ENCODE measurements around the gene NOC2L.
"Not testable (repeated sequence)": the region's sequence is repeated elsewhere in the genome, so short reads cannot be mapped to it uniquely, and the experiment has no call there.

The NOC2L gene

GRCh38 chr1:960363-961131, 1.5 kb upstream of the NOC2L start, which contains the start of gene KLHL17:
TSS of gene KLHL17 (plus strand) at chr1:960584. CDS start at chr1:960694, 110 bp downstream.
- peak; percentile 29 for DNase-seq

GRCh38 chr1:959731-960362, 791 bp upstream of the NOC2L start:
- DNase-seq, result no peak

- DNase-seq, result no peak
These were observed 2.4 kb downstream of the NOC2L start for GRCh38 chr1:956636-957035.

- DNase-seq, result no peak
These were observed 3.6 kb downstream of the NOC2L start for GRCh38 chr1:955474-955873.

GRCh38 chr1:954927-955326, 4.1 kb downstream of the NOC2L start:
- no peak for DNase-seq

GRCh38 chr1:953524-954320, 5.3 kb downstream of the NOC2L start:
- no peak for DNase-seq

- DNase-seq, result no peak
These were observed 6.5 kb downstream of the NOC2L start for GRCh38 chr1:952603-953002.

- DNase-seq, result no peak
These were observed 6.9 kb downstream of the NOC2L start for GRCh38 chr1:952201-952600.

GRCh38 chr1:951364-951763, 7.7 kb downstream of the NOC2L start:
- no peak for DNase-seq

- DNase-seq, result no peak
These were observed 8.2 kb downstream of the NOC2L start for GRCh38 chr1:950881-951280.

GRCh38 chr1:950268-950667, 8.8 kb downstream of the NOC2L start:
- no peak for DNase-seq

- DNase-seq, result no peak
These were observed 11.1 kb downstream of the NOC2L start for GRCh38 chr1:947958-948357.

GRCh38 chr1:946811-947210, 12.2 kb downstream of the NOC2L start:
- DNase-seq, result not testable (repeated sequence)

GRCh38 chr1:945688-946556, 13.1 kb downstream of the NOC2L start:
- DNase-seq, result no peak

GRCh38 chr1:944341-945325, 14.4 kb downstream of the NOC2L start:
- no peak for DNase-seq

GRCh38 chr1:943545-944340, 15.3 kb downstream of the NOC2L start:
- DNase-seq, result no peak

- no peak for DNase-seq
These were observed 16.1 kb downstream of the NOC2L start for GRCh38 chr1:942864-943533.

- no peak for DNase-seq
These were observed 16.6 kb downstream of the NOC2L start for GRCh38 chr1:942411-942821.

GRCh38 chr1:941588-942383, 17.3 kb downstream of the NOC2L start:
- DNase-seq, result peak; percentile 64
